COLO829 (cell line): ENCODE data around the gene MRPS18C.
A peak's percentile ranks its signal among the peaks of the same experiment; 100 is the strongest.
"Not testable (repeated sequence)": the region's sequence is repeated elsewhere in the genome, so short reads cannot be mapped to it uniquely, and the experiment has no call there.

Source experiments
- DNase-seq: peaks from one replicate; pipeline ENCODE4 v3.0.0; 2012; ENCODE audit warnings: low spot score

MRPS18C gene

DNA sequence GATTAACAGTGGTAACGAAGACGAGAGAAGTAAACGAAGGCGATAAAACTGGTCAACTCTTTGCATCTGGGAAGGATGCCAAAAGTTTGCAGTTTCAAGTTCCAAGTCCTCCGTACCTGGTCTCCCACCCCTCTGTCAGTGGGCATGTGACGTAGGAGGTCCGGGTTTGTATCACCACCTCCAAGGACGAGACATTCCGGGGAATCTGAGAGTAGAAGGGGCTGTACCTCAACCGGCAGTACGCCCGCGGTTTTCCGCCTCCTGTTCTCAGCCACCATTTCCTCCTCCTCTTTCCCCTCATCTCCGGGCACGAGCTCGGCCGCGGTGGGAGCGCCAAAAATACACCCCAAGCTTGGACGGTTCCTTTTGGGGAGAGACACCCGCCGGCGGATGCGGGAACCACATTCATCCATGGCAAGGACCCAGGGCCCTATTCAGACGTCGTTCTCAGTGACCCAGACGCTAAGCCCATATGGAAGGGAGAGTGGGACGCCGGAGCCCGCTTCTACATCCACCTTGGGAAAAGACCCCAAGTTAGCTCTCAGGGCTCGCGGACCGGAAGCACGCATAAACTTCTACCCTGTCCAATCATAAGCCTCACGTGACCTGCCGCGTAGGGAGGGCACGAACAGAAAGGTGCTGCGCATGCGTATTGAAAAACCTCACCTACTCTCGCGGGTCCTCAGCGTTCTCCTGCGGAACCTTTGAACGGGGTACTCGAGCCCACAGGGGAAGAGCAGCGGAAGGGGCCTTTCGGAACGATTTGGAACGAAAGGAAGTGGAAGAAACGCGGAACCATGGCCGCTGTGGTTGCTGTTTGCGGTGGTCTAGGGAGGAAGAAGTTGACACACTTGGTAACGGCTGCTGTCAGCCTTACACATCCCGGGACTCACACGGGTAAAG is at the start of gene MRPS18C, which contains the start of gene HELQ:
Gene MRPS18C, plus strand, starts transcription at position 778 of the 903 bp plus-strand sequence. Its CDS starts 20 bp downstream, at position 798.
Gene HELQ, minus strand, starts transcription at position 543 of the 903 bp plus-strand sequence. Its CDS starts 130 bp downstream, at position 413.
- DNase-seq = peak; percentile 100

DNA sequence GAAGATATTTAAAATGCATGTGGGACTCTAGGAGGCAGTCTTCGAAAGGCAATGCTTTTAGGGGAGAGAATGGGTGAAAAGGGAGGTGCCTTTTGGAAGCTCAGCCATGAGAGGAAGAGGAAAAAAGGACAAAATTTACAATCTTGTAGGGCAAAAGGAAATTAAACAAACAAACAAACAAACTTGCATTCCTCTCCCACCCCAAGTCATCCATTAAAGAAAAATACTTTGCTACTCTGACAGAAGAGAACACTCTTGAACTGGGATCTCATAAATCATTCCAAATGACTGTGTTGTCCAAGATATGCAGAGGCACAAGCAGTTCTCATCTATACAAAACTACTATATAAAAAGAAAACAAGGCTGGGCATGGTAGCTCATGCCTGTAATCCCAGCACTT is 47.0 kb upstream of the MRPS18C start:
- no peak for DNase-seq

GRCh38 chr4:83413676-83414075 is 42.2 kb upstream of the MRPS18C start:
- DNase-seq = peak; percentile 3

GRCh38 chr4:83417566-83417965 is 38.3 kb upstream of the MRPS18C start:
- DNase-seq = no peak

DNA sequence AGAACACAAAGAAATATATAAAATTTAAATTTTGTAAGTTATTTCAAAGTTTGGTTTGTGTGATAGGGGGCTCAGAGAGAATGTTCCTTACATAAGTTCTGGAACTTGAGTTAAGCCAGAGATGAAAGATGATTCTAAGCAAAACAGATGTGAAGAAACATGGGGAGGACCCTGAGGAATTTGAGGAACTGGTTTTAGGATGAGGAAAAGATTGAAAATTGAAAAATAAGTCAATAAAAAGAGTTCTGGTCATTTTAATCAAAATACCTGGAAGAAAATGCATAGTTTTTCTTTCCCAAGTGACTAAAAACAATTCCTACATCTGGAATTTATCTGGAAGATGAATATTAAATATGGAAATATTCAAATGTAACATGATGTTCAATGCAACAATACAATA is 37.6 kb upstream of the MRPS18C start:
- DNase-seq = no peak

DNA sequence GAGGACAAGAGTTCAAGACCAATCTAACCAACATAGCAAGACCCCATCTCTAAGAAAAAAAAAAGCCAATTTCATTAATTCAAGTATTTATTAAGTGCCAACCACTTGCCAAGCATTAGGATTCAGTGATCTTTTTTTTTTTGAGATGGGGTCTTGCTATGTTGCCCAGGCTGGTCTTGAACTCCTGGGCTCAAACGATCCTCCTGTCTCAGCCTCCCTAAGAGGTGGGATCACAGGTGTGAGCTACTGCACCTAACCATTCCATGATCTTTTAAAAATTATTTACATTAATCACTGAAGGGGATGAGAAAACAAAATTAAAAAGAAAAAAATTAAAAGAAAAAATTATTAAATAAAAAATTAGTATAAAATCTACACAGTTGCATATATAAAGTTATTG is 24.7 kb upstream of the MRPS18C start:
- no peak for DNase-seq

GRCh38 chr4:83436680-83437079 is 19.2 kb upstream of the MRPS18C start:
- no peak for DNase-seq

DNA sequence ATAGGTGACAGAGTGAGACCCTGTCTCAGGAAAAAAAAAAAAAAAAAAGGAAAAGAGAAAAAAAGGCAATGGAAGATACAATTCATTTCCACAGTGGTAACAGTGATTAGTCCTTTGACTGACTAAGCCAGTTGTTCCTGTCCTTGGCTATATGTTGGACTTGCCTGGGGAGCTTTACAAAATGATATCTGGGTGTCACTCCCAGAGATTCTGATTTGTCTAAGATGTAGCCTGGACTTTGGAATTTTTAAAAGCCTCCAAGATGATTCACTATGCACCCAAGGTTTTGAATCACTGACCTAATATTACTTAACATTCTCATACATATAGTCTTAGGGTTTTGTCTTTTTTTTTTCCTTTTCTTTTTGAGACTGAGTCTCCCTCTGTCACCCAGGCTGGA is 17.1 kb upstream of the MRPS18C start:
- DNase-seq = no peak

DNA sequence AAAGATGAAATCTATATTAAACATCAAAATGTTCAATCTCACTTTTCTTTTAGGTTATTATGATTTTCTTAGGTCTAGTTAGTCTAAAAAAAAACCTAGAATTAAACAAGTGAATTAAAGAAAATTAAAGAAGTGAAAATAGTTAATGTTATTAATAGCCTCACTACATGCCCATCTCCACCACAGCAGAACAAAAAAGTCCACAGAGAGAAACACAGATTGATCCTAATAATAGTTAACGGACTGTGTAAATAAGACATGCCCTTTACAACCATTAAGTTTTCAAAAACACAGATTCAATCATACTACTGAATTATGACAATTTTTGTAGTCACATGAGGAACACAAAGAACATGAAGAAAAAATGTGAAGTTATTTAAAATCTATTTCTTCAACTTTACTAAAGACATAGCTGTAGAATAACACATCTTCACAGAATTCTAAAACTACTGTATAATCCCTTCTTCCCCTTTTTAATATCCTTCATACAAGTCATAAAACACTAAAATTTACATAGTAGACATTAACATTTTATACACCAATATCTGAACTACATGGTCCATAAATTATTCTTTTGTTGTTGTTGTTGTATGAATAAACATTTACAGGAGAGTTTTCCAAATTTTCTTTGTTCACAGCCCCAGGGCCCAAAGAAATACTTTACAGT is 15.6 kb upstream of the MRPS18C start:
- no peak for DNase-seq

GRCh38 chr4:83440899-83441298 is 15.0 kb upstream of the MRPS18C start:
- DNase-seq = no peak

DNA sequence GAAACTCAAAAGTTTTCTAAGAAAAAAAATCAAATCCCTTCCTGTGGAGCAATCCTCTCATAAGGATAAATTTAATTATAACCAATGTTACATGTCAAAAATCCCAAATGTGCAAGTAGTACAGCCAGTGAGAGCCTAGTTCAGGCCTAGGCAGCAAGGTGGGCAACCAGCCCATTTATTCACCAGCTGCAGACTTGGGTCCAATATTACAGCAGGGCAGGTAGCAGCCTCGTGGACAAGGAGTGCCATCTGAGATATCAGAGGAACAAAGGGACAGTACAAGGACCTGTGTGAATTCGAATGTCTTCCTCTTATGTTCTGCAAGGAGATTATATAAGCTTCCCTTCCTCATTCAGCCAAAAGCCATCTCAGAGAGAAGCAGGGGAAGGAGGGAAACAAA is 6.8 kb upstream of the MRPS18C start:
- DNase-seq = no peak

DNA sequence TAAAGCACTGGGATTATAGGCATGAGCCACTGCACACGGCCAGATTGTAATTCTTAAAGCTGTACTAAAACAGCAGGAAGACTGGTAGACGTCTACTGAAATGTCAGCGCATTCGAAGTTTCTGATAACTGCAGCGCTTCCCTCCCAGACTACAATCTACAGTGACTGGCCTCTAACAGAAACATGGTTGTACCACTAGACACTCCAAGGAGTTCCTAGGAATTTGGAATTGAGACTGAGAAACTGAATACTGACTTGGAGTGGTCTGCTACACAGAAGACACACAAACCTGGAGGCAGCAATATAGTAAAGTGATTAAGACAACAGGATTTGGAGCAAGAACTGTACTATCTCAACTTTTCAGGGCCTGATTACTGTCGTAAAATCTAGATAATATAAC is 1.2 kb upstream of the MRPS18C start:
- DNase-seq = no peak

DNA sequence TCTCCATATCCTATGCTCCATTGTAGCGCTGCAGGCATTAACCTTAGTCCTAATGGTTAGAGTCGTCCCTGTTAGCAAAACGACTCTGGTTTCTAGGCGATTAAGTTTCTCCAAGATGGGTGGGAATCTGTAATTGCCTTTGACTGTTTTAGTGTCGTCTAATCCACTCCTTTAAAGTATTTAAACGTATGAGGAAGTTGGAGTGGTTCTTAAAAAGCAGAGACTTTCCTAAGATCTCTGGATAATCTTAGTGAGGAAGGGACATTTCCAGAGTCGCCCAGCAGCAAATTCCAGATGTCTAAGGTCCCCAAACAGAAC is 285 bp downstream of the MRPS18C start:
- no peak for DNase-seq

- DNase-seq = no peak
These were observed 17.6 kb downstream of the MRPS18C start for GRCh38 chr4:83473423-83473822.

DNA sequence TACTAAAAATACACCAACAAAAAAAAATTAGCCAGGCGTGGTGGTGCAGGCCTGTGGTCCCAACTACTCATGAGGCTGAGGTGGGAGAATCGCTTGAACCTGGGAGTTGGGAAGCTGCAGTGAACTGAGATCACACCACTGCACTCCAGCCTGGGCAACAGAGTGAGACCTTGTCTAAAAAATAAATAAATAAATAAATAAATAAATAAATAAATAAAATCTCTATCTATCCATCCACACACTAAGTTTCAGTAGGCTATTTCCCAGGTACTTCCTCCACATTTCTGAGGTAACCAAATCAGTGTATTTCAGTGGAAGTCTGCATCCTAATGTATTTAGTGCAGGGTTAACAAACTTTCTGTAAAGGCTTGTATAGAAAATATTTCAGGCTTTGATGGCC is 18.1 kb downstream of the MRPS18C start:
- no peak for DNase-seq

GRCh38 chr4:83484500-83485461 is 28.9 kb downstream of the MRPS18C start, which contains the start of gene ABRAXAS1:
TSS of gene ABRAXAS1 (minus strand) at chr4:83485100. CDS start at chr4:83485072, 28 bp downstream.
- DNase-seq = peak; percentile 97

DNA sequence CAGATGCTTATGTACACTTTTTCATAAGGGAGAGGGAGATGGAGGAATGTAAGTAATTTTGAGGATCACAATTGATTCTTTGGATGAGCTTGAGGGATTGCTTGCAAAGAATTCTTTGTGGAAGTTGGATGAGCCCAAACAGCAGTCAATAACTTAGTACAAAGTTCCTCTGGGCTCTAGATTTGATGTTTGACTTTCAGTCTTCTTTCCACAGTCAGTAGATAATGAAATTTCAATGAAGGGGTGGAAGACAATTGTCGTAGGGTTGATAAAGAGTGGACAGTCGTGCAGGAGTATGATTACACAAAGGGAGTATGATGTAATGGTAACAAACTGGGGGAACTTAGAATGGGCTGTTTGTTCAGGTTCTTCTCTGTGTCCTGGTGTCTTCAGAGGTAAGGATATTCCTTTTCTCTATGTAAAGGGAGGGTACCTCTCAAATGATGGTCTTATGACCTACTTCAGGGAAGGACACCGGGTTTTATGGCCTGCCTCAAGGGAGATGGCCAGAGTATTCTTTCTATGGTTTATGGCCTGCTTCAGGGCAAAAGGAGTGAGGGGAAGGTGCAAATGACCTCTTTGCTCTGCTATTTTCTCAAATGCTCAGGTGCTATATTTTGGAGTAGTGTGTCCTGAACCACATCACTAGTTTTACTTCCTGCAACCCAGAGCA is 30.7 kb downstream of the MRPS18C start:
- no peak for DNase-seq

DNA sequence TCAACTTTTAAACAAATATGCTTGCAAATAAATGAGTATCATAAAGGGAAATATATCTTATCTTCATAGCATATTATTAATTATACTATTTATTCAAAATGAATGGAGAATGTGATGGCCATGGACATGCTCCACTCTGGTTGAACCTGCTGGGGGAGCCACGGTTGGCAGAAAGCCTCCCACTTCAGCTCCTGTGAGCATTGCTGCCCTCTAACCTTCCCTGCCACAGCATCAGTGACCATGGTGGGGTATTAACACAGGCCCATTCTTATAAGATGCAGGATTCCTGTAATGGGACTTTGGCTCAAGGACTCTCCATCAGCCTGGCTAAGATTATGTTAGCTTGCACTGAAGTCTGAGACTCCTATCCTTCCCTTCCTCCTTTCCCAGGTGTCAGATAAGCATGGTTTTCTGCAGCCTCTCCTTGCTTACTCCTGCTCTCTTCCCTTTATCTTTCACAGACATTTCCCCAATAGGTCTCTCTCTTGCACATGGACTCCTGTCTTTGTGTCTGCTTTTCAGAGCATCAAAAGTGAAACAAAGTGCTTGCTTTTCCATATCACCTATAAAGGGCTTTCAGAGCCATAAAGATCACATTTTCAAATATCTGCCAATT is 34.0 kb downstream of the MRPS18C start:
- DNase-seq = no peak

GRCh38 chr4:83490876-83491450 is 35.1 kb downstream of the MRPS18C start:
- peak; percentile 70 for DNase-seq

DNA sequence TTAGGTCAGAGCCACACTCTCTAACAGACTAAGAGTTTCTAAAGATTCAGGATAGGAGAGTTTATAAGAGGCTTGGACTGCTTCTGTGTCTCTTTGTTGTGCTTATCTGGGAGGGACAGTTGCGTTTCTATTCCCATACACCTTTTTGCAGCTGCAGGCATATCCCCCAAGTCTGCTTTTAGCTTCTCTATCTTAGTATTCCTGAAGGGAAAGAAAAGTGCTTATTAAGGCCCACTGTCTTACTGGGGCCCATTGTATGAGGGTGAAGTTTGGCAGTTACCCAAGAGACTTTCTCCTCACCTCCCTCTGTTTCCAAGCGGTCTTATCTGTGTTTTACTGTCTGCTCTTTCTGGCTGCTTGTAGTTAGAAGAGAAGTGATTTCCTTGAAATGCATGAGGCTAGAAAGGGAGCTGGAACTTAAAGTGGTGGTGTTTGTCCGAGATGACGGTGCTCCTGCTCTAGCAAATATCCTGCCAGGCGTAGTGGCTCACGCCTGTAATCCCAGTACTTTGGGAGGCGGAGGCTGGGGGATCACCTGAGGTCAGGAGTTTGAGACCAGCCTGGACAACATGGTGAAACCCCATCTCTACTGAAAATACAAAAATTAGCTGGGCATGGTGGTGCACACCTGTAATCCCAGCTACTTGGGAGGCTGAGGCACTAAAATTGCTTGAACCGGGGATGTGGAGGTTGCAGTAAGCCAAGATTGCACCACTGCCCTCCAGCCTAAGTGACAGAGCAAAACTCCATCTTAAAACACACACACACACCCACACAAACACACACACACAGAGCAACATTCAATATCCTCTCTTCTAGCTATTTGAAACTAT is 40.4 kb downstream of the MRPS18C start:
- DNase-seq = not testable (repeated sequence)
